Effector memory CD8-positive, alpha-beta T cell (primary cell): ENCODE data around the gene KRT38.
A peak's percentile ranks its signal among the peaks of the same experiment; 100 is the strongest.

Experiments used
- ATAC-seq: fragments of 150-1000 bp; cut with Tn5 transposase; replicated peaks from 2 replicates; pipeline ENCODE4 v1.10.0; 2021; ENCODE audit warnings: mild to moderate bottlenecking, moderate library complexity
- DNase-seq, 3 experiments: peaks; one replicate each; pipeline ENCODE4 v3.0.0; 2021
- H3K27ac Mint-ChIP-seq, 2 donors: one replicate each; pipeline ENCODE4 v1.8.0; 2022; ENCODE audit warnings: mild to moderate bottlenecking in 2 of 2, mixed read lengths in 2 of 2, moderate library complexity in 2 of 2
- H3K27me3 Mint-ChIP-seq, 2 donors: one replicate each; pipeline ENCODE4 v1.8.0; 2022; ENCODE audit warnings: mixed read lengths in 2 of 2
- H3K36me3 Mint-ChIP-seq: one replicate; pipeline ENCODE4 v1.8.0; 2022; ENCODE audit warnings: mild to moderate bottlenecking, moderate library complexity, mixed read lengths; ENCODE audit not compliant: insufficient read depth
- H3K4me1 Mint-ChIP-seq, 2 donors: one replicate each; pipeline ENCODE4 v1.8.0; 2022; ENCODE audit warnings: low read depth in 2 of 2, mixed read lengths in 2 of 2
- H3K4me3 Mint-ChIP-seq, 2 donors: one replicate each; pipeline ENCODE4 v1.8.0; 2022; ENCODE audit warnings: mild to moderate bottlenecking in 2 of 2, mixed read lengths in 2 of 2, moderate library complexity in 2 of 2
- H3K9me3 Mint-ChIP-seq, 2 donors: one replicate each; pipeline ENCODE4 v1.8.0; 2022; ENCODE audit warnings: mixed read lengths in 2 of 2

The KRT38 gene

GRCh38 chr17:41415833-41416335 lies 24.9 kb downstream of the KRT38 start:
- H3K36me3 Mint-ChIP-seq, result no peaks in the 10 kb centered on the region
- H3K9me3 Mint-ChIP-seq, result no peaks in the 10 kb centered on the region
- ATAC-seq (no peak), DNase-seq (no peak)
- peaks cover 7 to 13% of the 10 kb centered on the region in 2 donors for H3K27me3 Mint-ChIP-seq
- H3K4me1 Mint-ChIP-seq, result peaks cover 0 to 3% of the 10 kb centered on the region in 2 donors
- H3K27ac Mint-ChIP-seq, result no peak overlapping the region
- H3K4me3 Mint-ChIP-seq, result no peak overlapping the region

- DNase-seq (no peak), ATAC-seq (no peak)
- no peaks in the 10 kb centered on the region for H3K36me3 Mint-ChIP-seq
- no peak overlapping the region for H3K4me3 Mint-ChIP-seq
- H3K27ac Mint-ChIP-seq, result no peak overlapping the region
- peaks cover 0 to 3% of the 10 kb centered on the region in 2 donors for H3K4me1 Mint-ChIP-seq
- H3K27me3 Mint-ChIP-seq, result peaks cover 2 to 13% of the 10 kb centered on the region in 2 donors
- H3K9me3 Mint-ChIP-seq, result no peaks in the 10 kb centered on the region
These were observed 25.4 kb downstream of the KRT38 start for GRCh38 chr17:41415411-41415810.

- peaks cover 2 to 4% of the 10 kb centered on the region in 2 donors for H3K4me1 Mint-ChIP-seq
- H3K27me3 Mint-ChIP-seq, result peaks cover 0 to 13% of the 10 kb centered on the region in 2 donors
- no peak for DNase-seq
- no peaks in the 10 kb centered on the region for H3K9me3 Mint-ChIP-seq
- H3K27ac Mint-ChIP-seq, result no peak overlapping the region
- H3K4me3 Mint-ChIP-seq, result no peak overlapping the region
- no peak for ATAC-seq
- H3K36me3 Mint-ChIP-seq, result no peaks in the 10 kb centered on the region
These were observed 26.8 kb downstream of the KRT38 start for GRCh38 chr17:41413982-41414381.

- Mint-ChIP-seq H3K36me3 (no peaks in the 10 kb centered on the region), H3K27ac (no peak overlapping the region), H3K27me3 (peaks cover 0 to 18% of the 10 kb centered on the region in 2 donors), H3K9me3 (no peaks in the 10 kb centered on the region), H3K4me1 (peaks cover 5 to 10% of the 10 kb centered on the region in 2 donors), H3K4me3 (no peak overlapping the region)
- no peak for ATAC-seq
- DNase-seq, result no peak
These were observed 27.3 kb downstream of the KRT38 start for GRCh38 chr17:41413353-41413957.

GRCh38 chr17:41411072-41411840 lies 29.5 kb downstream of the KRT38 start:
- Mint-ChIP-seq H3K27me3 (peaks cover 0 to 23% of the 10 kb centered on the region in 2 donors), H3K36me3 (no peaks in the 10 kb centered on the region), H3K4me3 (no peak overlapping the region), H3K9me3 (no peaks in the 10 kb centered on the region), H3K4me1 (peaks cover 5 to 11% of the 10 kb centered on the region in 2 donors), H3K27ac (no peak overlapping the region)
- ATAC-seq (no peak), DNase-seq (no peak)

DNA sequence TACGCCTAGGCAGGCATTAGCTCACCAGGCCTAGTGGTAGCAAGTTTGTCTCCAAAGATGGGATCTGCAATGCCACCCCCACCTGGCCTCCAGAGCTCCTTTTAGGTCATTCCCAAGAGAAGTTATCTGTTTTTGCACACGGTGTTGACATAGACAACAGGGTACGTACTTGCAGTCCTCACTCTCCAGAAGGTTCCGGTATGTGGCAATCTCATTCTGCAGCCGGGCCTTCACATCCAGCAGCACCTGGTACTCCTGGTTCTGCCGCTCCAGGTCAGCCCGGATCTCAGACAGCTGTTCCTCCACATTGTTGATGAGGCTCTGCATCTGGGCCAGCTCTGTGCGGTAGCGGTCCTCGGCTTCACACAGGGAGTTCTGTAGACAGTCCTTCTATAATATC lies 33.6 kb downstream of the KRT38 start:
- no peak for DNase-seq
- ATAC-seq, result no peak
- peaks cover 4 to 15% of the 10 kb centered on the region in 2 donors for H3K27me3 Mint-ChIP-seq
- no peaks in the 10 kb centered on the region for H3K36me3 Mint-ChIP-seq
- no peak overlapping the region for H3K27ac Mint-ChIP-seq
- H3K4me3 Mint-ChIP-seq, result no peak overlapping the region
- peaks cover 17 to 31% of the 10 kb centered on the region in 2 donors for H3K4me1 Mint-ChIP-seq
- H3K9me3 Mint-ChIP-seq, result no peaks in the 10 kb centered on the region

GRCh38 chr17:41406205-41406604 lies 34.6 kb downstream of the KRT38 start:
- peaks cover 17 to 32% of the 10 kb centered on the region in 2 donors for H3K4me1 Mint-ChIP-seq
- no peaks in the 10 kb centered on the region for H3K9me3 Mint-ChIP-seq
- no peaks in the 10 kb centered on the region for H3K36me3 Mint-ChIP-seq
- H3K4me3 Mint-ChIP-seq, result no peak overlapping the region
- DNase-seq, result no peak
- ATAC-seq, result no peak
- H3K27ac Mint-ChIP-seq, result peak overlapping the region in 1 of 2 donors; percentile 42
- H3K27me3 Mint-ChIP-seq, result peaks cover 6 to 14% of the 10 kb centered on the region in 2 donors

- peak overlapping the region; percentile 4 to 28 for H3K4me3 Mint-ChIP-seq
- ATAC-seq (peak; percentile 85), DNase-seq (no peak)
- H3K36me3 Mint-ChIP-seq, result no peaks in the 10 kb centered on the region
- no peaks in the 10 kb centered on the region for H3K9me3 Mint-ChIP-seq
- H3K27ac Mint-ChIP-seq, result peak overlapping the region; percentile 29 to 59
- peaks cover 17 to 33% of the 10 kb centered on the region in 2 donors for H3K4me1 Mint-ChIP-seq
- peaks cover 6 to 10% of the 10 kb centered on the region in 2 donors for H3K27me3 Mint-ChIP-seq
These were observed 36.6 kb downstream of the KRT38 start for GRCh38 chr17:41404024-41404671.

DNA sequence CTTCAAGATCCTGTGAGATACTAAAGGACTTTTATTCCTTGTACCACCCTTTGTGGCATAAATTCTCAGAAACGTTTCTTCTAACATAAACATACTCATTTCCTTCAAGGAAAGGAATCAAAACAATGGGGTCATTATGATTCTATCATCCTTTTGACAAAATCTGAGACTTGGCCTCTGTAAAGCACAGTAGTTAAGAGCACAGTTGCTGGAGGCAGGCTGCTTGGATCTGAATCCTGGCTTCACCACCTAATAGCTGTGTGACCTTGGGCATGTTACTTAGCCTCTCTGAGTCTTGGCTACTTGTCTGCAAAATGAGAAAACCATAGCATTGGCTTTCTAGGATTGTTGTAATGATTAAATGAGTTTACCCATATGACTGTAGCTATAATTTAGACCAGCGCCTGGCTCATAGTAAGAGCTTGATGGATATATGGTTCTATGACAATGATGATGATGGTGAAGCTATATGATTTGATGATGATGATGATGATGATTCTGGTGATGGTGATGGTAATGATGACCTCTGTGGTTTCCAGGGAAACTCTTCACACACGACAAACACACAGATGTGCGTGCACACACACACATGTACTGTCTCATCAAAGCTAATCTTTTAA lies 37.3 kb downstream of the KRT38 start:
- Mint-ChIP-seq H3K4me1 (peaks cover 12 to 28% of the 10 kb centered on the region in 2 donors), H3K27ac (peak overlapping the region; percentile 29 to 59), H3K27me3 (peaks cover 5 to 6% of the 10 kb centered on the region in 2 donors), H3K4me3 (peak overlapping the region; percentile 4 to 28), H3K9me3 (no peaks in the 10 kb centered on the region), H3K36me3 (no peaks in the 10 kb centered on the region)
- DNase-seq, result no peak
- ATAC-seq, result no peak

DNA sequence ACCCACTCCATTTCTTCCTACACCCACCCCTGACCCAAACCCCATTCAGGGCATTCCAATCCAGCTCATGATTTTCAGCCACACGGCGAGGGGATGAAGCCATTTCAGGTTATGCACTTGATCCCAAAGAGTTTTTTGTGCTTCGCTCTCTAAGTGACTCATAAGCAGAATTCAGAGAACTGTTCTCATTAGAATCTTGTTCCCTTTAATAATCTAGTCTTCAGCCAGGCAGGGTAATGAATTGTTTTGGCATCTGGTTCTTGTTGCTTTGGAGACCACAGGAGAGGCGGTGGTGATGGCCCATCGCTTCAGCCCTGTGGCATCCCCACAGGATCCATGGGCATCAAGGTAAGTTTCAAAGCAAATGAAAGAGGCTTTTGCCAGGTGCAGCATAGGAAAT lies 38.6 kb downstream of the KRT38 start:
- DNase-seq, result no peak
- no peaks in the 10 kb centered on the region for H3K9me3 Mint-ChIP-seq
- peaks cover 12 to 23% of the 10 kb centered on the region in 2 donors for H3K4me1 Mint-ChIP-seq
- peaks cover 0 to 15% of the 10 kb centered on the region in 2 donors for H3K27me3 Mint-ChIP-seq
- ATAC-seq, result no peak
- H3K27ac Mint-ChIP-seq, result peak overlapping the region in 1 of 2 donors; percentile 4
- H3K36me3 Mint-ChIP-seq, result no peaks in the 10 kb centered on the region
- no peak overlapping the region for H3K4me3 Mint-ChIP-seq

- no peak for DNase-seq
- peaks cover 19 to 31% of the 10 kb centered on the region in 2 donors for H3K27me3 Mint-ChIP-seq
- H3K27ac Mint-ChIP-seq, result no peak within 1 kb of the TSS
- peaks cover 0 to 2% of the 10 kb centered on the region in 2 donors for H3K4me1 Mint-ChIP-seq
- H3K9me3 Mint-ChIP-seq, result no peaks in the 10 kb centered on the region
- H3K36me3 Mint-ChIP-seq, result peaks cover 3% of the 10 kb centered on the region
- H3K4me3 Mint-ChIP-seq, result no peak within 1 kb of the TSS
- ATAC-seq, result no peak
These were observed 43.7 kb downstream of the KRT38 start, which contains the start of gene KRT31 for GRCh38 chr17:41396996-41397660. TSS of gene KRT31 (minus strand) at chr17:41397608. CDS start at chr17:41397539, 69 bp downstream.

DNA sequence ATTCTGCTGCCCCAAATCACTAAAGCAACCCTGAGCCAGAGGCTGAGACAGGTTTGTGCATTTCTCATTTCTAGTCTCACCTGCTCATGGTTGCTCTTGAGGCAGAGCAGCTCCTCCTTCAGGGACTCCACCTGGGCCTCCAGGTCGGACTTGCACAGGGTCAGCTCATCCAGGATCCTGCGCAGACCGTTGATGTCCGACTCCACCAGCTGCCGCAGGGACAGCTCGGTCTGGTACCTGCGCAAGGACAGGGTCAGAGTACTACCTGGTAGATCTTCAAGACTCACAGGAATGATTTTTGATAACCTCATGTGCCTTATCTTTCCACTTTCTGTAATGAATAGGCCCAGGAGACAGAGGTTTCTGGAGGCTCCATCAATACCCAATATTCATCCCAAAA lies 44.4 kb downstream of the KRT38 start:
- no peaks in the 10 kb centered on the region for H3K9me3 Mint-ChIP-seq
- DNase-seq, result no peak
- H3K4me3 Mint-ChIP-seq, result no peak overlapping the region
- no peak overlapping the region for H3K27ac Mint-ChIP-seq
- peaks cover 3% of the 10 kb centered on the region for H3K36me3 Mint-ChIP-seq
- no peak for ATAC-seq
- peaks cover 25 to 37% of the 10 kb centered on the region in 2 donors for H3K27me3 Mint-ChIP-seq
- peaks cover 0 to 2% of the 10 kb centered on the region in 2 donors for H3K4me1 Mint-ChIP-seq

DNA sequence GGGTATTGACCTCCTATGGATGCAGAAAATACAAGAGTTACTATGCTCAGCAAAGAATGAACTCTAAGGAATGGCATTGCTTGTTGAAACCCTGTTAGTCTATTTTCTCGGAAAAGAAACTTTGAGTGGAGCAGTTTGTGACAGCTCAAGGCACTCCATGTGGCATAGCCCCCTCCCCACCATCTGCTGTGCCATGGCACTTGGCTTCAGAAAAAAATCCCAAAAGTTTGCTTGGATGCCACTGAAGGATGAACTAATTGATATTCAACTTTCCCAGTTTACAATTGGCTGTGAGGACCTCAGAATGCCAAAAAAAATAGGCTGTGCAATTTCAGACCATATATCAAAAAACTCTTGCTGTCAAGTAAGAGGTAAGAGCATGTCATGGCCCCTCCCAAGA lies 45.2 kb downstream of the KRT38 start:
- peaks cover 0 to 2% of the 10 kb centered on the region in 2 donors for H3K4me1 Mint-ChIP-seq
- peaks cover 3% of the 10 kb centered on the region for H3K36me3 Mint-ChIP-seq
- ATAC-seq, result no peak
- H3K27me3 Mint-ChIP-seq, result peaks cover 30 to 45% of the 10 kb centered on the region in 2 donors
- no peak overlapping the region for H3K4me3 Mint-ChIP-seq
- no peak for DNase-seq
- no peak overlapping the region for H3K27ac Mint-ChIP-seq
- no peaks in the 10 kb centered on the region for H3K9me3 Mint-ChIP-seq
